ENCODE measurements around the gene HGFAC.

- no peak for TF ChIP-seq CTCF (IDR thresholded peaks at IDR 0.05; ENCODE audit: low read depth, low read length, poor library complexity, severe bottlenecking)
- no peak for TF ChIP-seq EZH2phosphoT487 (IDR thresholded peaks at IDR 0.05; ENCODE audit: borderline replicate concordance, low read length)
Observed at GRCh38 chr4:3406431-3406830, 35.3 kb upstream of the HGFAC start.
